HG02870 (cell line): ENCODE results near the gene SERINC4.

Experiments
- ATAC-seq: cut with Tn5 transposase; IDR thresholded peaks from one replicate; pipeline ENCODE4 v1.9.1; 2021; ENCODE audit warnings: mild to moderate bottlenecking, moderate library complexity; ENCODE audit not compliant: unreplicated experiment

The SERINC4 gene

GRCh38 chr15:43799209-43799944 lies 643 bp downstream of the SERINC4 start:
- ATAC-seq: no peak

GRCh38 chr15:43796566-43796965 lies 3.5 kb downstream of the SERINC4 start:
- no peak for ATAC-seq

GRCh38 chr15:43795997-43796396 lies 4.0 kb downstream of the SERINC4 start:
- no peak for ATAC-seq

GRCh38 chr15:43795197-43795596 lies 4.8 kb downstream of the SERINC4 start:
- ATAC-seq: no peak

- no peak for ATAC-seq
Measured at GRCh38 chr15:43794269-43795037, 5.6 kb downstream of the SERINC4 start.

- ATAC-seq: no peak
Measured at GRCh38 chr15:43793647-43794046, 6.4 kb downstream of the SERINC4 start.

- ATAC-seq: no peak
Measured at GRCh38 chr15:43792761-43793476, 7.1 kb downstream of the SERINC4 start.

GRCh38 chr15:43791993-43792760 lies 7.8 kb downstream of the SERINC4 start, which contains the start of gene SERF2:
Gene SERF2 (plus strand): TSS chr15:43792320. CDS start chr15:43792377, 57 bp downstream.
- ATAC-seq: peak; percentile 77

GRCh38 chr15:43789409-43789808 lies 10.6 kb downstream of the SERINC4 start:
- ATAC-seq: no peak

GRCh38 chr15:43779016-43779415 lies 21.0 kb downstream of the SERINC4 start:
- no peak for ATAC-seq

GRCh38 chr15:43777267-43777914 lies 22.6 kb downstream of the SERINC4 start:
- peak; percentile 44 for ATAC-seq

- ATAC-seq: peak; percentile 36
Measured at GRCh38 chr15:43776718-43777266, 23.2 kb downstream of the SERINC4 start, which contains the start of gene ELL3. Gene ELL3 (minus strand): TSS chr15:43776966. CDS start chr15:43776901, 65 bp downstream.

GRCh38 chr15:43776101-43776717 lies 23.8 kb downstream of the SERINC4 start:
- peak; percentile 62 for ATAC-seq

GRCh38 chr15:43775411-43775965 lies 24.5 kb downstream of the SERINC4 start:
- no peak for ATAC-seq

- no peak for ATAC-seq
Measured at GRCh38 chr15:43774062-43774461, 26.0 kb downstream of the SERINC4 start.

- no peak for ATAC-seq
Measured at GRCh38 chr15:43772624-43773023, 27.4 kb downstream of the SERINC4 start.

- no peak for ATAC-seq
Measured at GRCh38 chr15:43771816-43772215, 28.2 kb downstream of the SERINC4 start.

GRCh38 chr15:43769584-43770228 lies 30.3 kb downstream of the SERINC4 start:
- no peak for ATAC-seq
